ENCODE results near the gene CPD.

Gene CPD

DNA sequence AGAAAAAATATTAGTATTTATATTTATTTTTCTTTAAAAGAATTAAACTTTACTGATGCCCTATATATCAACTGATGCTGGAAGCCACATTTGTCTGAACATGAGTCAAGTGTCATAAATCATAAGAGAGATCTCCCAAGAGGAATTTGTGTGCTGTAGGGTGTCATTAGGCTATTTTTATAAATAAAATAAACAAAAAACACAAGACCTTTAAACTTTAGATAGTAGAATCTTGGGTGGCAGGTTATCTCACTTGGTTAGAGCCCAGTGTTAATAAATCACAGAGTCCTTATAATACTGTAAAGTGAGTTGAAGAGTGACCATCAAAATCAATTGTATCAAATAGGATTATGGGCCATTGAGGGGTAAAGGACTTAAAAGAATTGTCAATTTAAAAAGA is 21.3 kb upstream of the CPD start:
- DNase-seq: no peak

DNA sequence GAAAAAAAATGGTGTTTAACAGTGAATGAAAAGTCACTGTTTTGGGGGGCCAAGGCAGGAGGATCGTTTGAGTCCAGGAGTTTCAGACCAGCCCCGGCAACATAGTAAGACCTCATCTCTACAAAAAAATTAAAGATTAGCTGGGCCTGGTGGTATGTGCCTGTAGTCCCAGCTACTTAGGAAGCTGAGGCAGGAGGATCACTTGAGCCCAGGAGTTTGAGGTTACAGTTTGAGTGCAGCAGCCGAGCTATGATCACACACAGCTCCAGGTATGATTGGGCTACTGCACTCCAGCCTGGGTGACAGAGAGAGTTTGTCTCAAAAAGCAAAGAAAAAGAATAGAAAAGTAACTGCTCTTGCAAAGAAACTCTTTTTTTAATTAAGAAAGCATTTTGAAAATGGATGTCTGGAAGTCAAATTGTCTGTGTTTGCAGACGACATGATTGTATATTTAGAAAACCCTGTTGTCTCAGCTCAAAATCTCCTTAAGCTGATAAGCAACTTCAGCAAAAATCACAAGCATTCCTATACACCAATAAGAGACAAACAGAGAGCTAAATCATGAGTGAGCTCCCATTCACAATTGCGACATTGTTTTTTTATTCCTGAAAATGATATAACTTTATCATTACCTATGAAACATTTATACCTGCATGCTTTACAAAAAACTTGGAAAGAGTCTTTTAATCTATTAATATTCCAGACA is 20.5 kb upstream of the CPD start:
- DNase-seq: no peak

GRCh38 chr17:30360086-30360808 is 18.5 kb upstream of the CPD start:
- DNase-seq: no peak

- no peak for DNase-seq
These were observed 16.9 kb upstream of the CPD start for GRCh38 chr17:30361766-30362279.

GRCh38 chr17:30363715-30364202 is 15.0 kb upstream of the CPD start:
- no peak for DNase-seq

- no peak for DNase-seq
These were observed 12.2 kb upstream of the CPD start for GRCh38 chr17:30366536-30366935.

- no peak for DNase-seq
These were observed 9.6 kb upstream of the CPD start for GRCh38 chr17:30368912-30369720.

- DNase-seq: no peak
These were observed 8.7 kb upstream of the CPD start for GRCh38 chr17:30369995-30370394.

GRCh38 chr17:30372755-30373154 is 6.0 kb upstream of the CPD start:
- DNase-seq: peak; percentile 43

GRCh38 chr17:30375661-30376060 is 3.1 kb upstream of the CPD start:
- DNase-seq: no peak

DNA sequence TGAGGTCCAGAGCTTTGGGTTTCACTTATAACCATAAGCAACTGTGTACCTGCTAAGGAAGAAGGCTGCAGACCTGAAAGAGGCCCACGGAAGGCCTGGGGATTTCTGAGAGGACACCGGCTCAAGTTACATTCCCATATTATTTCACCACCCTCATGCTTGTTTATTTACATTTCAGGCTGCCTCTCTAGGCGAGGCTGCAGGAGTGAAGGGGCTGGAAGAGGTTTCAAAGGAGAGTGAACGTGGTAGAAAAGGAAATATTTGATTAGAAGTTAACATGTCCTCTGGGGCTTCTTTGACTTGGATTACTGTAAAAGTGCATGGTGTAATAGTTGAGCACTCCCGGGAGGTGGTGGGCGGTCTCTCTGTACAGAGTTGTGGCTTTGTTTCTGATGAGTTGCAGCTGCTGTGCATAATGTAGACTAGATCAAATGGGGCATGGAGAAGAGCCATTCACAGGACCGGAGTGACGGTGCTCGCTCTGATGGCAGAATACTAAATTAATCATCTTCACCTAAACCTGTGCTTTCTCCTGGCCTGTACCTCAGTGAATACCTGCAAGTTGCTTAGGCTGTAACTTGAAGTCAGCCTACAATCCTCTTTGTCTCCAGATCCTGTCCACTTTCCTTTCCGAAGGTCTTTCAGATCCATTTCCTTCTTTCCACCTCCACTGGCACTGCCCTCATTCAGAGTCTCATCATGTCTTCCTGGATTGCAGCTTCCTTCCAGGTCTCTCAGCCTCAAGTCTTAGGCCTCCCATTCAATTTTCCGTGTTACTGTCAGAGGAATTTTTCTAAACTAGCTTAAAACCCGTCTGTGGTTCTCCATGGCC is 1.9 kb upstream of the CPD start:
- peak; percentile 66 for DNase-seq

DNA sequence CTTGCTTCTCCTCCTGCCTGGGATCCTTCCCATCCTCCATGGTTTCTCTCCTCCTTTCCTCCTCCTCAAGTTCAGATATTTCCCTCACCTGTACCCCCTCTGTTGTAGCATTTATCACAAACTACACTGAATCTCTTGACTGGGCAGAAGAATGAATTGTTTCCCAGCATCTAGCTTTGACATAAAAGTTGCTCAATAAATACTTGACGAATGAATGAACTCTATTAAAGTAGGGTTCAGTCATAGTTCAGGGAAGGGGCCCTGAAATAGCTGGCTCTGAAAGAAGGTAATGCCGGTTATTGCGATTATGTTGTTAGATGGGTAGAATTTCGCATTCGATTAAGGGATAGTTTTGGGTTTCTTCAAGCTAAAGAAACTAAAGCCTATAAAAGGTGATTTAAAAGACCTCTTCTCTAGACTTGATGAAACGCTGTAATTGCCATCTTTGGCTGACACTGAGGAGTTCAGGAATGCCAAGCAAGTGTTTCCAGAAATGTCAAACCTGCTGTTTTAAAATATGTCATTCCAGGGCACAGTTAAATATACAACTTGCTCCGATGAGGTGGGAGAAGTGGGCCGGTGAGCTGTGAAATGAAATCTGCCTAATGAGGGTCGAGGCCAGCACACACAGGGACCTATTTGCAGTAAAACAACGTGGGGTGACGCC is 1.0 kb upstream of the CPD start:
- no peak for DNase-seq

GRCh38 chr17:30378241-30378824 is 394 bp upstream of the CPD start:
- DNase-seq: no peak

GRCh38 chr17:30379303-30379902 is 676 bp downstream of the CPD start:
- DNase-seq: no peak

GRCh38 chr17:30379903-30380381 is 1.2 kb downstream of the CPD start:
- DNase-seq: no peak

DNA sequence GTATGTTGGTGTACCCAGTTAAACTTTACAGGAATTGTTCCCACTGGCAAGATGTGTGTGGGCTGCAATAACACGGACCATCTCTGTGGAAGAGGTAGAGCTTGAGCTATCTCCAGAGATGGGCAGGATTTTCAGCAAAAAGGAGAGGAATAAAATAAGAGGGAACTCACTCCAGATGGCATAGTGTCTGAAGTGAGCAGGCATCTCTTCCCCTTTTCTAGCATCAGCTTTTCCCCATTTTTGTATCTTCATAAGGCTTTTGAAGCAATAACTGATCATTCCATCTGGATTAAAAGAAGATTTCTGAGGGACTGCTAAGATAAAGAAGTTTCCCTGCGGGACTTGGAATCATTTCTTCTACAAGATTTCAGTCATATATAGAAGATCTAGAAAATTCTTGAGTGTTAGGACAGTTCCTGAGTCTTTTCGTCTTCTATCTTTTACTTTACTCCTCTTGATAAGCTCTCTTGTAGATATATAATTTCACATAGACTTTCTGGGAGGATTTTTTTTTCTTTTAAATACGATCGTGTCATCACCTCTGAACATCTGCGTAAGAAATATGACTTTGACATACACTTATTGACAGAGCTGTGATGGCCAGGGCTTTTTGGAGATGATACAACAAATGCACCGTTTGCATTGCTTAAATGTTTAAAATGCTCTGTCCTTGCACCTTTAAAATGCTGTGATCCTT is 2.1 kb downstream of the CPD start:
- DNase-seq: no peak

DNA sequence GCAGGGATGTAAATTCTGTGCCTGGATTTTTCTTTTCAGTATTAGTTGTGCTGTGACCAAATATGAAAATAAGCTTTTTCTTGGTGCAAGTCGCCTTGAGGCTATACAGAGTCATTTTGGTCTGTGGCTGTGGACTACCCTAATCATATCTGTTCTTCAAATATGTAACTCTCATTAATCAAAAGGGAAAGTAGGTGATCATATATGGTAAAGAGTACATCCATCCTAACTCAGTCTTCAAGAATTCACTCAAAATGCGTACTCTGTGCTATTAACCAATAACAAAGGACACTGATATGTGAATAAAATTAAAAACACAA is 2.6 kb downstream of the CPD start:
- no peak for DNase-seq

DNA sequence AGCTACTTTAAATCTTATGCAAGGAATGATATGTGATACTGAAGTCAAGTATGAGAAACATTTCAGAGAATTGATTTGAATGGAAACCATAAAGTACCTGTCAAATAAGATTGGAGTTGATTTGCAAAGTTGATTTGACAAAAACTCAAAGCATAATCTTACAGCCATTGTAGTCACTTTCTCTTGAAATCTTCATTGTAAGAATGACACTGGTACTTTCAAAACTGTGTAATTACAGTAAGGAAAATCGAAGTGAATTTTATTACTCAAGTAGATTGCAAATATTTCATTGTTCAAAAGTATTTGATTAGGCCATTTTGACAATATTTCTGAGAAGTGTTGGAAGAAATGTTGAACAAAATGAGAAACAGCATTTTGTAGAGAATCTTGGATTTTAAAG is 3.6 kb downstream of the CPD start:
- no peak for DNase-seq

- no peak for DNase-seq
These were observed 9.8 kb downstream of the CPD start for GRCh38 chr17:30388321-30389179.
